ENCODE results near the gene ABI3BP. TPM values are rescaled to one million over a fixed set of nuclear protein-coding genes. Genes with fewer than 3 reads are reported as not detected.

ABI3BP gene
- total RNA-seq, 1 experiment from 2014 or later, result 0.28 TPM

GRCh38 chr3:100898681-100899080 lies 94.5 kb downstream of the ABI3BP start:
- no peak overlapping the region for H3K14ac ChIP-seq (ENCODE audit: insufficient read depth, low read length)
- no peak overlapping the region for H2AK5ac ChIP-seq (ENCODE audit: insufficient read length, low read length)
- Mint-ChIP-seq H3K9me3 (no peaks in the 10 kb centered on the region), H3K27me3 (ENCODE audit: low read depth) (no peaks in the 10 kb centered on the region), H3K36me3 (ENCODE audit: insufficient read depth in 1 of 3, low read depth in 3 of 3) (no peaks in the 10 kb centered on the region), H3K4me1 (peaks cover 1 to 2% of the 10 kb centered on the region in 2 experiments), H3K27ac (no peak overlapping the region), H3K4me3 (no peak overlapping the region)
- H2BK5ac ChIP-seq (ENCODE audit: insufficient read length, low read length), result no peak overlapping the region
- H3T11ph ChIP-seq (ENCODE audit: low read length), result no peak overlapping the region
- H4K91ac ChIP-seq (ENCODE audit: insufficient read length, low read depth, low read length), result no peak overlapping the region
- H3K79me2 ChIP-seq (ENCODE audit: insufficient read depth, low read length), result no peaks in the 10 kb centered on the region
- no CpG with 5 or more reads among the region's 5 CpGs for WGBS (ENCODE audit: extremely low coverage, insufficient read length, low lambda C conversion rate)
- H3K23ac ChIP-seq (ENCODE audit: insufficient read length, low read depth, low read length), result no peak overlapping the region
- no peaks in the 10 kb centered on the region for H3K23me2 ChIP-seq (ENCODE audit: insufficient read length, low read depth, low read length, poor library complexity, severe bottlenecking)
- no peak overlapping the region for H3K18ac ChIP-seq (ENCODE audit: insufficient read length, low read depth, low read length)
- H3K27me3 ChIP-seq (ENCODE audit: insufficient read depth, low read length), result no peaks in the 10 kb centered on the region
- H3K9ac ChIP-seq (ENCODE audit: extremely low read depth, insufficient read length, low read length), result no peak overlapping the region
- H3K56ac ChIP-seq (ENCODE audit: insufficient read length, low read depth, low read length), result no peak overlapping the region
- H2BK15ac ChIP-seq (ENCODE audit: low read depth, low read length), result no peak overlapping the region
- no peak for TF ChIP-seq CTCF (conservative IDR thresholded peaks at IDR 0.05)
- no peak overlapping the region for H4K5ac ChIP-seq (ENCODE audit: insufficient read length, low read depth, low read length)
- no peaks in the 10 kb centered on the region for H3K79me1 ChIP-seq (ENCODE audit: insufficient read depth, low read depth, low read length, poor library complexity, severe bottlenecking)
- H3K27ac ChIP-seq (ENCODE audit: insufficient read length, low read depth, low read length), result no peak overlapping the region
- no peak overlapping the region for H3K4ac ChIP-seq (ENCODE audit: low read depth, low read length)
- no peaks in the 10 kb centered on the region for H4K20me1 ChIP-seq (ENCODE audit: control insufficient read depth, insufficient read depth, insufficient read length)
- H3K4me1 ChIP-seq (ENCODE audit: insufficient read depth, low read length), result no peaks in the 10 kb centered on the region
- no peak for DNase-seq
- no peak overlapping the region for H2BK12ac ChIP-seq (ENCODE audit: insufficient read length, low read depth, low read length)
- H2AFZ ChIP-seq (ENCODE audit: low read length), result no peak overlapping the region
- no peaks in the 10 kb centered on the region for H3K9me3 ChIP-seq (ENCODE audit: control insufficient read depth, low read depth, low read length)
- H2BK20ac ChIP-seq (ENCODE audit: low read depth, low read length, poor library complexity, severe bottlenecking), result no peak overlapping the region
- no peak overlapping the region for H4K8ac ChIP-seq (replicated peaks; ENCODE audit: insufficient read length, low read depth, low read length)
- H3K4me2 ChIP-seq (ENCODE audit: insufficient read depth, insufficient read length, low read length), result no peak overlapping the region
- H2BK120ac ChIP-seq (ENCODE audit: low read depth, low read length, poor library complexity, severe bottlenecking), result no peak overlapping the region

All from H9 (cell line).